HUES6 (cell line): ENCODE data around the gene RNLS.

Source experiments
- H3K27ac ChIP-seq: 2 replicates; pipeline ENCODE4 v1.7.0; 2013; ENCODE audit warnings: low read depth, mild to moderate bottlenecking, low read length, inconsistent platforms
- H3K27me3 ChIP-seq: 2 replicates; pipeline ENCODE4 v1.6.1; 2013; ENCODE audit warnings: low read length; ENCODE audit not compliant: control insufficient read depth, insufficient read depth
- H3K36me3 ChIP-seq: 2 replicates; pipeline ENCODE4 v1.6.1; 2013; ENCODE audit warnings: low read length; ENCODE audit not compliant: control insufficient read depth, insufficient read depth
- H3K4me1 ChIP-seq: 2 replicates; pipeline ENCODE4 v1.6.1; 2013; ENCODE audit warnings: low read length; ENCODE audit not compliant: control insufficient read depth, insufficient read depth
- H3K4me3 ChIP-seq: 2 replicates; pipeline ENCODE4 v1.5.1; 2013; ENCODE audit warnings: low read depth, low read length
- H3K9ac ChIP-seq: one replicate; pipeline ENCODE4 v1.6.1; 2013; ENCODE audit warnings: mild to moderate bottlenecking, low read length
- H3K9me3 ChIP-seq: 2 replicates; pipeline ENCODE4 v1.6.1; 2013; ENCODE audit warnings: low read depth, low read length; ENCODE audit not compliant: control insufficient read depth, insufficient read depth

RNLS gene

DNA sequence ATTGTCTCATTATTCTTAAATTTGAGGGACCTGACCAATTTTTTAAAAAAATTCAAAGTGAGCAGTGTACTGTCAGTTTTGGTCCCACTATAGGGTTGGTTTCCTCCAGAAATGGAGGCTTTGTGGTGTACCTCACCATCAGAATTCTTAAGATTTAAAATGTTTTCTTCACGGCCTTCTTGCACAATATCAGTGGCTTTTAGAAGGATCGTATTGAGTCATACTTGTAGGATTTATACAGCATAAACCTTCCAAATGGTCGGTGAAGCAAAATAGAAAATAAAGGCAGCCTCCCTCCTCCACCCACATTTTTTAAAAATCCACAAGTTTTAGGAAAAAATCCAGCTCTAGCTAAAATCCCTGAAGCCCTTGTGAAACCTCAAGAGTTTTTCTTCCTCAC lies 126.4 kb downstream of the RNLS start:
- Histone ChIP-seq H3K27me3 (no peaks in the 10 kb centered on the region), H3K9me3 (no peaks in the 10 kb centered on the region), H3K9ac (no peak overlapping the region), H3K27ac (no peak overlapping the region), H3K4me3 (no peak overlapping the region), H3K36me3 (no peaks in the 10 kb centered on the region), H3K4me1 (no peaks in the 10 kb centered on the region)

GRCh38 chr10:88455831-88456230 lies 127.3 kb downstream of the RNLS start:
- no peaks in the 10 kb centered on the region for H3K4me1 ChIP-seq
- H3K9ac ChIP-seq: no peak overlapping the region
- H3K4me3 ChIP-seq: no peak overlapping the region

GRCh38 chr10:88450201-88450600 lies 132.9 kb downstream of the RNLS start:
- Histone ChIP-seq H3K4me3 (no peak overlapping the region), H3K27me3 (no peaks in the 10 kb centered on the region)

More at GRCh38 chr10:88455831-88456230, 127.3 kb downstream of the RNLS start:
- no peaks in the 10 kb centered on the region for H3K36me3 ChIP-seq
- no peaks in the 10 kb centered on the region for H3K9me3 ChIP-seq
- H3K27ac ChIP-seq: no peak overlapping the region
- H3K27me3 ChIP-seq: no peaks in the 10 kb centered on the region

DNA sequence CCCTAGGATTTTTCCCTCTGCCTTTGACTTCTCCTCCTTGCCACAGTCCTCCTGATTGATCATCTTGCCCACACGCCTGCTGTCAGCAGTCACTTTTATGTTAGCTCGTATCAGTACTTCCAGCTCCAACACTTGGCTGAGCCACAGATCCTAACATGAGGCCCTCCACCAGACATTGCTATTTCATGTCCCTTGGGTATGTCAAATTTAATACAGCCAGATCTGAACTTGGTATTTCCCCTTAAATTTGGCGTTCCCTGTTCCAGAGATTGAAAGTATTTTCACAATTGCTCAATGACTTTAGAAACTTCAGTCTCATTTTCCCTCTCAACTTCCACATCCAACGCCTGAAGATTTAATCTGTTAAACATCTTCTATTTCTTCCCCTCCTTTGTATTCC lies 140.4 kb downstream of the RNLS start:
- Histone ChIP-seq H3K27ac (no peak overlapping the region), H3K27me3 (no peaks in the 10 kb centered on the region), H3K9me3 (peaks cover 12% of the 10 kb centered on the region), H3K4me1 (no peaks in the 10 kb centered on the region), H3K9ac (no peak overlapping the region), H3K36me3 (no peaks in the 10 kb centered on the region), H3K4me3 (no peak overlapping the region)

More at GRCh38 chr10:88450201-88450600, 132.9 kb downstream of the RNLS start:
- Histone ChIP-seq H3K36me3 (no peaks in the 10 kb centered on the region), H3K27ac (no peak overlapping the region), H3K9ac (no peak overlapping the region), H3K9me3 (no peaks in the 10 kb centered on the region), H3K4me1 (no peaks in the 10 kb centered on the region)

DNA sequence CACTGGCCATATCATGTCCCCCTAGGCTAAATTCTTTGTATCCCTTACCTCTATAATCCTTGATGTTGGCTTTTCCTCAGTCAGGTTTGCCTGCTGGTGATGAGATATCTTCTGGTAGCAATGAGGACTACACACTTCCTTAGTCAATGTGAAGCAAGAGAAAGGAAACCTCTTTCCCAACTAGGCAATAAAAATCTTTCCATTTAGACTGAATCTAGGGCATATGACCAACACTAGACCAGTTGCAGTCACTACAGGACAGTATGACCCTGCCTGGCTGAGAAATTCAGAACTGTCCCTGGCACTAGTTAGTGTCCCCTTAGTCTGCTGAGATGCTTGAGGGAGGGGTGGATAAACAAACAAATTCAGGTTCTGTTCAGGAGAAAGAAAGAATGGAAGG lies 142.6 kb downstream of the RNLS start:
- no peaks in the 10 kb centered on the region for H3K4me1 ChIP-seq
- no peaks in the 10 kb centered on the region for H3K27me3 ChIP-seq
- peaks cover 12% of the 10 kb centered on the region for H3K9me3 ChIP-seq
- H3K27ac ChIP-seq: no peak overlapping the region
- H3K36me3 ChIP-seq: no peaks in the 10 kb centered on the region
- no peak overlapping the region for H3K9ac ChIP-seq
- no peak overlapping the region for H3K4me3 ChIP-seq

DNA sequence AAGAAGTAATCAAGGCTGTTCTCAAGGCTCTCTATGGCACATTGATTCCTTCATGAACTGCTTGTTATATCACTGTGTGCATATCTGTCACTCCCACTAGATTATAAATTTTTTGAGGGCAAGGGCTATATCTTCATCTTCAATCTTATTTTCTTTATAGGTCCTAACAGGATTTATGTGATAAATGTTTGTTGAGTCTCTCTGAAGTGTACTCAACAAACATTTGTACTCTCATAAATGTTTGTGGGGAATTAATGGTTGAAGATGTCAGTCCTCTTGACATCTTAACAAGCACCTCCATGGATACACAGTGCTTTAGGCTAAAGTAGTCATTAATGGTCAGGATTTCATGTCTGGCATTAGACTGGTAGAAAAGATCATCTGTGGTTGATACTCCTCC lies 143.2 kb downstream of the RNLS start:
- peaks cover 12% of the 10 kb centered on the region for H3K9me3 ChIP-seq
- no peak overlapping the region for H3K4me3 ChIP-seq
- no peak overlapping the region for H3K27ac ChIP-seq
- H3K9ac ChIP-seq: no peak overlapping the region
- H3K36me3 ChIP-seq: no peaks in the 10 kb centered on the region
- H3K4me1 ChIP-seq: no peaks in the 10 kb centered on the region
- no peaks in the 10 kb centered on the region for H3K27me3 ChIP-seq

GRCh38 chr10:88437411-88437810 lies 145.7 kb downstream of the RNLS start:
- no peak overlapping the region for H3K27ac ChIP-seq
- H3K36me3 ChIP-seq: no peaks in the 10 kb centered on the region
- no peaks in the 10 kb centered on the region for H3K4me1 ChIP-seq
- no peaks in the 10 kb centered on the region for H3K9me3 ChIP-seq
- no peak overlapping the region for H3K9ac ChIP-seq
- no peaks in the 10 kb centered on the region for H3K27me3 ChIP-seq
- no peak overlapping the region for H3K4me3 ChIP-seq

DNA sequence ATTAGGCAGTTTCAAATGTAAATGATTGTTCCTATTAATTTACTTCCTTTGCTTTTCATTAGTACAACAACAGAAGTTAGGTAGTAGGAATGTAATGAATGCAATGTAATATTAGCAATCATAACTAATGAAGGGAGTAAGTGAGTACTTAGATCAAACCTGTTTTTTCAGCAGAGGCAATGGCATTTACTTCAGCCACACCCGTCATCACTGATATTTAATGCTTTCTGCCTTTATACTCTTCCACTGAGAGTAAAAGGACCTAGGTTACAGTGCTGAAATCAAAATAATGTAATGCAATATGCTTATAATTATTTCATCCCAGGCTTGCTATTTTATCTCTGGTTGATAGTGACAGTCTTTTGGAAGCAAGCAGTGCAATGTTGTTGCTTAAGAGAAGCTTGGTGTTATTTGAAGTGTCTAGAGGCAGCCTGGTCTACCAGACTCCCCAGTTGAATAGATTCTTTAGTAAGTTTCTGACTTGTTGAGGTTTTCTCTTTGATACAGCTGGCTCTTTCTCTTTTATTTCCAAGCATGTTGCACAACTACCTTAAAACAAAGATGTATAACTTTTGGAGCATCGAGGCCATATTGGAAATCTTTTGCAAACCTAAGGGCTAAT lies 149.4 kb downstream of the RNLS start:
- no peak overlapping the region for H3K9ac ChIP-seq

GRCh38 chr10:88431103-88431502 lies 152.0 kb downstream of the RNLS start:
- Histone ChIP-seq H3K27me3 (no peaks in the 10 kb centered on the region), H3K36me3 (no peaks in the 10 kb centered on the region), H3K4me1 (no peaks in the 10 kb centered on the region), H3K9ac (no peak overlapping the region), H3K9me3 (no peaks in the 10 kb centered on the region), H3K27ac (no peak overlapping the region), H3K4me3 (no peak overlapping the region)

More for the DNA sequence above, 149.4 kb downstream of the RNLS start:
- Histone ChIP-seq H3K27me3 (no peaks in the 10 kb centered on the region), H3K9me3 (no peaks in the 10 kb centered on the region), H3K4me3 (no peak overlapping the region), H3K36me3 (no peaks in the 10 kb centered on the region), H3K4me1 (no peaks in the 10 kb centered on the region), H3K27ac (no peak overlapping the region)

GRCh38 chr10:88428976-88429375 lies 154.1 kb downstream of the RNLS start:
- H3K9ac ChIP-seq: no peak overlapping the region
- H3K36me3 ChIP-seq: no peaks in the 10 kb centered on the region
- H3K27ac ChIP-seq: no peak overlapping the region
- no peaks in the 10 kb centered on the region for H3K4me1 ChIP-seq
- no peak overlapping the region for H3K4me3 ChIP-seq
- H3K27me3 ChIP-seq: no peaks in the 10 kb centered on the region
- no peaks in the 10 kb centered on the region for H3K9me3 ChIP-seq

GRCh38 chr10:88428442-88428841 lies 154.7 kb downstream of the RNLS start:
- Histone ChIP-seq H3K9ac (no peak overlapping the region), H3K27ac (no peak overlapping the region), H3K9me3 (no peaks in the 10 kb centered on the region), H3K27me3 (no peaks in the 10 kb centered on the region), H3K4me3 (no peak overlapping the region), H3K36me3 (no peaks in the 10 kb centered on the region), H3K4me1 (no peaks in the 10 kb centered on the region)

DNA sequence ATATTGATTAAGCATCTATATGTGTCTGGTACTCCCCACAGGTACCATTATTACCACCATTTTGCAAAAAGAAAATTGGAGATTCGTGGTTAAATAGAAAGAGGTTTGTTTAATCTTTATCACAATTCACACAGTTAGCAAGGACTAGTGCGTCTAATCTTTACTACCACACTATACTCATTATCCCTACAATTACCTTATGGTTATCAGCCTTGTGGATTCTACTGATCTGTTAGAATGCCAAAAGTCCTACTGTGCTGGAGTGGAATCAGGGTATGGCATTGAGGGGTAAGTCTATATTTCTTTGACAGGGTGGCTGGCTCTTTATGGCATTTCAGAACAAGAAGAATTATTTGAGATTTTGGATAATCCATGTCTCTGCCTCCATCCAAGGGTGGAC lies 156.1 kb downstream of the RNLS start:
- H3K4me3 ChIP-seq: no peak overlapping the region
- H3K9me3 ChIP-seq: no peaks in the 10 kb centered on the region
- no peaks in the 10 kb centered on the region for H3K27me3 ChIP-seq
- no peak overlapping the region for H3K27ac ChIP-seq
- H3K4me1 ChIP-seq: no peaks in the 10 kb centered on the region
- no peaks in the 10 kb centered on the region for H3K36me3 ChIP-seq
- no peak overlapping the region for H3K9ac ChIP-seq
